ENCODE measurements around the gene ST8SIA6. TPM values are rescaled to one million over a fixed set of nuclear protein-coding genes. Genes with fewer than 3 reads are reported as not detected.

Gene ST8SIA6
- total RNA-seq, 1 donor from 2014 or later: 5.1 TPM

- no peaks in the 10 kb centered on the region for H3K79me2 ChIP-seq (ENCODE audit: low read depth)
- no peak overlapping the region for H3K27ac Mint-ChIP-seq
- no peaks in the 10 kb centered on the region for H3K27me3 ChIP-seq
- H3K36me3 ChIP-seq: no peaks in the 10 kb centered on the region
- no peaks in the 10 kb centered on the region for H3K36me3 Mint-ChIP-seq
- H3K27me3 Mint-ChIP-seq (ENCODE audit: insufficient read depth, low read depth): peaks cover 2% of the 10 kb centered on the region
- H3F3A ChIP-seq (ENCODE audit: low read depth): no peaks in the 10 kb centered on the region
- no peak for DNase-seq (ENCODE audit: low spot score)
- H4K20me1 ChIP-seq (ENCODE audit: low read depth): no peaks in the 10 kb centered on the region
- TF ChIP-seq EZH2phosphoT487 (IDR thresholded peaks at IDR 0.05) (no peak), EZH2 (IDR thresholded peaks at IDR 0.05) (no peak)
- TF ChIP-seq, protein P1, sequence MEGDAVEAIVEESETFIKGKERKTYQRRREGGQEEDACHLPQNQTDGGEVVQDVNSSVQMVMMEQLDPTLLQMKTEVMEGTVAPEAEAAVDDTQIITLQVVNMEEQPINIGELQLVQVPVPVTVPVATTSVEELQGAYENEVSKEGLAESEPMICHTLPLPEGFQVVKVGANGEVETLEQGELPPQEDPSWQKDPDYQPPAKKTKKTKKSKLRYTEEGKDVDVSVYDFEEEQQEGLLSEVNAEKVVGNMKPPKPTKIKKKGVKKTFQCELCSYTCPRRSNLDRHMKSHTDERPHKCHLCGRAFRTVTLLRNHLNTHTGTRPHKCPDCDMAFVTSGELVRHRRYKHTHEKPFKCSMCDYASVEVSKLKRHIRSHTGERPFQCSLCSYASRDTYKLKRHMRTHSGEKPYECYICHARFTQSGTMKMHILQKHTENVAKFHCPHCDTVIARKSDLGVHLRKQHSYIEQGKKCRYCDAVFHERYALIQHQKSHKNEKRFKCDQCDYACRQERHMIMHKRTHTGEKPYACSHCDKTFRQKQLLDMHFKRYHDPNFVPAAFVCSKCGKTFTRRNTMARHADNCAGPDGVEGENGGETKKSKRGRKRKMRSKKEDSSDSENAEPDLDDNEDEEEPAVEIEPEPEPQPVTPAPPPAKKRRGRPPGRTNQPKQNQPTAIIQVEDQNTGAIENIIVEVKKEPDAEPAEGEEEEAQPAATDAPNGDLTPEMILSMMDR (IDR thresholded peaks at IDR 0.05): no peak
- no peak overlapping the region for H3K4me3 ChIP-seq
- H3K9me3 Mint-ChIP-seq: peaks cover 3% of the 10 kb centered on the region
- H2AFZ ChIP-seq (replicated peaks): no peak overlapping the region
- H3K4me2 ChIP-seq: no peak overlapping the region
- no peaks in the 10 kb centered on the region for H3K4me1 ChIP-seq
- H3K4me1 Mint-ChIP-seq: no peaks in the 10 kb centered on the region
- H3K9ac ChIP-seq: no peak overlapping the region
- H3K4me3 Mint-ChIP-seq: no peak overlapping the region
- H3K9me3 ChIP-seq (ENCODE audit: low read depth): no peaks in the 10 kb centered on the region
- no peak overlapping the region for H3K27ac ChIP-seq
Observed at GRCh38 chr10:17365402-17365801, 89.0 kb downstream of the ST8SIA6 start.

DNA sequence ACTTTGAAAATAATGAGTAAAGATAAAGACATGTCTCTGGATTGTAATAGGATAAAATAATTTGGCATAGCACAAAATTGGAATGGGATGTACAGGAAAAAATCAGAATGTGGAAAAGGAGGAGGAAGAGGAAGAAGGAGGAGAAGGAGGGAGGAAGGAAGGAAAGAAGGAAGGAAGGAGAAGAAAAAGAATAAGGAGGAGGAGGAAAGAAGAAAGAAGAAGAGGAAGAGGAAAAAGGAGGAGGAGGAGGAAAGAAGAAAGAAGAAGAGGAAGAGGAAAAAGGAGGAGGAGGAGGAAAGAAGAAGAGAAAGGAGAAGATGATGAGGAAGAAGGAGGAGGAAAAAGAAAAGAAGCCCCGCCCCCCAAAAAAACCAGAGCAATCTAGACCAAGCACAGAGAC is 95.9 kb downstream of the ST8SIA6 start:
- H3K79me2 ChIP-seq (ENCODE audit: low read depth): no peaks in the 10 kb centered on the region
- H3K9ac ChIP-seq: no peak overlapping the region
- H3K4me3 Mint-ChIP-seq: no peak overlapping the region

DNA sequence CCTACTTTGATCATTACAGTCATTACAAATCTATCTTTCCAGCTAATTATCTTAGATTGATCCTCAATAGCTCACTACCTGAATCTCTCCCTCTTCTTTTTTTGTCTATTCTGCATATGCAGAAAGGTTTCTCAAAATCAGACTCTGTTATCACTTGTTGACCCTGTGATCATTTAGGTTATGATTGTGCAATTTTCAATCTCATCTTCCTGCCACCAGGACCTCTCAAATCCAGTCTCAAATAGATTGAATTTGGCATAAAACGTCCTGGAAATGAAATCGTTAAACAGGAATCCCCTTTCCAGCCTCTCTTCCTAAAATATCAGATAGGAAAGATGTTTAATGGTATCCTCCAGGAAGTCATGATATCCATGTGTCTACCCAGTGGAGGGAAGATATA is 96.6 kb downstream of the ST8SIA6 start:
- Histone ChIP-seq H3K4me1 (no peaks in the 10 kb centered on the region), H3K4me2 (no peak overlapping the region), H3K79me2 (ENCODE audit: low read depth) (no peaks in the 10 kb centered on the region), H4K20me1 (ENCODE audit: low read depth) (no peaks in the 10 kb centered on the region), H3K27me3 (no peaks in the 10 kb centered on the region), H3F3A (ENCODE audit: low read depth) (no peaks in the 10 kb centered on the region), H3K9me3 (ENCODE audit: low read depth) (no peaks in the 10 kb centered on the region), H2AFZ (replicated peaks) (no peak overlapping the region), H3K9ac (no peak overlapping the region), H3K27ac (no peak overlapping the region), H3K4me3 (no peak overlapping the region), H3K36me3 (no peaks in the 10 kb centered on the region)
- Mint-ChIP-seq H3K27ac (no peak overlapping the region), H3K4me3 (no peak overlapping the region), H3K9me3 (no peaks in the 10 kb centered on the region), H3K36me3 (no peaks in the 10 kb centered on the region), H3K27me3 (ENCODE audit: insufficient read depth, low read depth) (no peaks in the 10 kb centered on the region), H3K4me1 (no peaks in the 10 kb centered on the region)
- TF ChIP-seq, protein P1 (IDR thresholded peaks at IDR 0.05): no peak
- TF ChIP-seq EZH2 (IDR thresholded peaks at IDR 0.05) (no peak), EZH2phosphoT487 (IDR thresholded peaks at IDR 0.05) (no peak)
- DNase-seq (ENCODE audit: low spot score): no peak

More for the DNA sequence above, 95.9 kb downstream of the ST8SIA6 start:
- TF ChIP-seq EZH2phosphoT487 (IDR thresholded peaks at IDR 0.05) (no peak), EZH2 (IDR thresholded peaks at IDR 0.05) (no peak)
- TF ChIP-seq, protein P1 (IDR thresholded peaks at IDR 0.05): no peak
- Histone ChIP-seq H3F3A (ENCODE audit: low read depth) (no peaks in the 10 kb centered on the region), H3K4me3 (no peak overlapping the region), H3K27ac (no peak overlapping the region), H3K9me3 (ENCODE audit: low read depth) (no peaks in the 10 kb centered on the region), H3K36me3 (no peaks in the 10 kb centered on the region), H2AFZ (replicated peaks) (no peak overlapping the region), H3K27me3 (no peaks in the 10 kb centered on the region), H3K4me1 (no peaks in the 10 kb centered on the region), H3K4me2 (no peak overlapping the region), H4K20me1 (ENCODE audit: low read depth) (no peaks in the 10 kb centered on the region)
- no peak overlapping the region for H3K27ac Mint-ChIP-seq
- no peaks in the 10 kb centered on the region for H3K36me3 Mint-ChIP-seq
- H3K27me3 Mint-ChIP-seq (ENCODE audit: insufficient read depth, low read depth): no peaks in the 10 kb centered on the region
- H3K4me1 Mint-ChIP-seq: no peaks in the 10 kb centered on the region
- no peak for DNase-seq (ENCODE audit: low spot score)
- no peaks in the 10 kb centered on the region for H3K9me3 Mint-ChIP-seq
